HG03457 (cell line): ENCODE measurements around the gene TINAGL1.

Experiments
- ATAC-seq: cut with Tn5 transposase; IDR thresholded peaks from one replicate; pipeline ENCODE4 v1.9.1; 2021; ENCODE audit warnings: moderate number of reproducible peaks; ENCODE audit not compliant: unreplicated experiment

The TINAGL1 gene

DNA sequence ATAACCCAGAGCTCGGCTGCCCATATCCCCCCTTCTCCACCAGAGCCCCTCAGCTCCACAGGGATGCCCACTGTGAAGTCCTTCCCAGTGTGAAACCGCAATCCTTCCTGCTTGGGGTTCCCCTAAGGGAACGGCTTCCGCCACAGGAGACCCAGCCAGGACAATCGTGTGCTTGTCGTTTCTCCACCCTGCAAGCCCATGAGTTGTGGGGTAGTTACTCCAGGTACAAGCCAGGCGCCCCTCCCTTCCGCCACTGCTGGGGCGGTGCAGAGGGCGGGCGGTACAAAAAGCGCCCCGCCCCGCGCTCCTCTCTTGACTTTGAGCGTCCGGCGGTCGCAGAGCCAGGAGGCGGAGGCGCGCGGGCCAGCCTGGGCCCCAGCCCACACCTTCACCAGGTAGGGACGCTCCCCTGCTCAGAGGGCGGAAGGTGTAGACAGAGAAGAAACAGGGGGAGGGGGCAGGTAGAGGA, at the start of gene TINAGL1:
TSS of gene TINAGL1 (plus strand) at position 315 of the 469 bp plus-strand sequence. CDS start 634 bp downstream, outside the sequence.
- ATAC-seq: no peak

GRCh38 chr1:31529999-31530684, 46.2 kb upstream of the TINAGL1 start:
- ATAC-seq: no peak

DNA sequence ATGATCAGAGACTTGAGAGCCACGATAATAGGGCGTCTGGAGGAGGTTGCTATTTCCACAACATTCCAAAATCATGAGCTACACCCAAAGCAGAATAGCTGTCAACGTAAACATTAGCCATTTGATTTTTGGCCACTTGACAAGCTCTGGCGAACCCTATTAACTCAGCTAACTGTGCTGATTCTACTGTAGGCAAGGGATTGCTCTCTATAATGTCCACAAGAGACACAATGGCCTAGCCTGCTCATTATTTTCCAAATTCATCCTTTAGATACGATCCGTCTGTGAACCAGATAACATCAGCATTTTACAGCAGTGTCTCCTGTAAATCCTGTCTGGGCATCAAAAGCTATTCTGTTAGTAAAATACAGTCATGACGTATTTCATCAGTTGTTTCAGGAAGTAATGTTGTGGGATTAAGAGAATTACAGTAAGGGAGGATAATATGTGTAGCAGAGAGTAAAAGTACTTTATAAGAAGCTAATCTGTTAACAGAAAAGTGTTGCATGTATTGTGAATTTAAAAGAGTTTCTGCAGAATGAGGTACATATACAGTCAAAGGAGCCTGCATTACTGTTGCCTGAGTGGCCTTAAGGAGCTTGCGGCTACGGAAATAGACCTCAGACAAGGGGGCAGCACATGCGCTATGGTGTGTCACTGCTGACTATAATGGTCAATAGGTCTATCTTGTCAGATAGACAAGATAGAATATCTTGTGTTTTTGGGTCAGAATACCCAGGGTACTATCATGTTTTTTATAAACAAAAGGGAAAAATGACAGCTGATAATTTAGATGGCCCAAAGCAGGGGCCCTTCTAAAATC, 44.9 kb upstream of the TINAGL1 start:
- no peak for ATAC-seq

GRCh38 chr1:31532173-31532572, 44.1 kb upstream of the TINAGL1 start:
- ATAC-seq: no peak

DNA sequence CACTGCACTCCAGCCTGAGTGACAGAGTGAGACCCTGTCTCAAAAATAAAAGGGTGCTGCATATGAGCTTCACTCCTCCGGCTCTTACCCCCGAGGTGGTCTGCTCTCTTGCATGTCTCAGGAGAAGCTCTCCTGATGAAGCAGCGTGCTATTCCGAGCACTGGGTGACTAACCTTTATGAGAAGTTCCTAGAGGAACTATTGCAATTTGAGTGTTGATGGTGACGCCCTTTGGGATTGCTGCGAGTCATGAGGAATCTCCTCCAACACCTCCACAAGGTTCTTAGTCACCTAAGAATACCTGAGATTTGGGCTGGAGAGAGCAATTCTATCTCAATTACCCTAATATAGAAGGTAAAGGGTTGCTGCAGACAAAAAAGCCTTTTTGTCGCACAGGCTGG, 40.8 kb upstream of the TINAGL1 start:
- ATAC-seq: no peak

DNA sequence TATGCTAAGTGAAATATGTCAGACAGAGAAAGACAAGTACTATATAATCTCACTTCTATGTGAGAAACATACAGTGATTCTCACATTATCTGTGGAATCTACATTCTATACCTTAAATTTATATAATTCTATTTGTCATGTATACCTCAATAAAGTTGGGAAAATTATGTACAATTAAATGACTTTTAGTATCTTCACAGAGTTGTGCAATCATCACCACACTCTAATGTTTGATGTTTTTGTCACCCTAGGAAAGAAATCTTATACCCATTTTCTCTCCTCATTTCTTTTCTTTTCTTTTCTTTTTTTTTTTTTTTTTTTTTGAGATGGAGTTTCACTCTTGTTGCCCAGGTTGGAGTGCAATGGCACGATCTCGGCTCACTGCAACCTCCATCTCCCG, 37.0 kb upstream of the TINAGL1 start:
- no peak for ATAC-seq

DNA sequence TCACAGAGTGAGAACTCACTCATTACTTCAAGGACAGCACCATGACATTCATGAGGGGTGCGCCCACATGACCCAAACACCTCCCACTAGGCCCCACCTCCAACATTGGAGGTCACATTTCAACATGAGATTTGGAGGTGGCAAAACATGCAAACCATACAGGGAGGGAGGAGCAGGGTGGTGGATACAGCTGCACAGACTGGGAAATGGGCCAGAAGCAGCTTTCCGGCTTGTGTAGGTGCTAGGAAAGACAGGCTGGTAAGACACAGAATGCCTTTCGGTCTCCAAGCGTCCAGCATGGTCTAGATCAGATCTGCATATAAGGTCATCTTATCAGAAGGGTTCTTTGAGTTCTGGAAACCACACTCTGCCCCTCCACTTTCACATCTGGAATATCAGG, 35.1 kb upstream of the TINAGL1 start:
- ATAC-seq: no peak

DNA sequence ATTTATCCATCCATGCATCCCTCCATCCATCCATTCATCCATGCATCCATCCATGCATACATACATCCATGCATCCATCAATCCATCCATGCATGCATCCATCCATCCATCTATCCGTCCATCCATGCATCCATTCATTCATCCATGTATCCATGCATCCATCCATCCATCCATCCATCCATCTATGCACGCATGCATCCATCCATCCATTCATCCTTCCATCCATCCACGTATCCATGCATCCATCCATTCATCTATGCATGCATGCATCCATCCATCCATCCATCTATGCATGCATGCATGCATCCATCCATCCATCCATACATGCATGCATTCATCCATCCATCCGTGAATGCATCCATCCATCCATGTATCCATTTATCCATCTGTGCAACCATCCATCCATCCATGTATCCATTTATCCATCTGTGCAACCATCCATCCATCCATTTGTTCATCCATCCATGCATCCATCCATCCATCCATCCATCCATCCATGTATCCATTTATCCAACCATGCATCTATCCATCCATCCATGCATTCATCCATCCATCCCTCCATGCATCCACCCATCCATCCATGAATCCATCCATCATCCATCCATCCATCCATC, 30.3 kb upstream of the TINAGL1 start:
- ATAC-seq: no peak

GRCh38 chr1:31548534-31548906, 27.8 kb upstream of the TINAGL1 start:
- no peak for ATAC-seq

DNA sequence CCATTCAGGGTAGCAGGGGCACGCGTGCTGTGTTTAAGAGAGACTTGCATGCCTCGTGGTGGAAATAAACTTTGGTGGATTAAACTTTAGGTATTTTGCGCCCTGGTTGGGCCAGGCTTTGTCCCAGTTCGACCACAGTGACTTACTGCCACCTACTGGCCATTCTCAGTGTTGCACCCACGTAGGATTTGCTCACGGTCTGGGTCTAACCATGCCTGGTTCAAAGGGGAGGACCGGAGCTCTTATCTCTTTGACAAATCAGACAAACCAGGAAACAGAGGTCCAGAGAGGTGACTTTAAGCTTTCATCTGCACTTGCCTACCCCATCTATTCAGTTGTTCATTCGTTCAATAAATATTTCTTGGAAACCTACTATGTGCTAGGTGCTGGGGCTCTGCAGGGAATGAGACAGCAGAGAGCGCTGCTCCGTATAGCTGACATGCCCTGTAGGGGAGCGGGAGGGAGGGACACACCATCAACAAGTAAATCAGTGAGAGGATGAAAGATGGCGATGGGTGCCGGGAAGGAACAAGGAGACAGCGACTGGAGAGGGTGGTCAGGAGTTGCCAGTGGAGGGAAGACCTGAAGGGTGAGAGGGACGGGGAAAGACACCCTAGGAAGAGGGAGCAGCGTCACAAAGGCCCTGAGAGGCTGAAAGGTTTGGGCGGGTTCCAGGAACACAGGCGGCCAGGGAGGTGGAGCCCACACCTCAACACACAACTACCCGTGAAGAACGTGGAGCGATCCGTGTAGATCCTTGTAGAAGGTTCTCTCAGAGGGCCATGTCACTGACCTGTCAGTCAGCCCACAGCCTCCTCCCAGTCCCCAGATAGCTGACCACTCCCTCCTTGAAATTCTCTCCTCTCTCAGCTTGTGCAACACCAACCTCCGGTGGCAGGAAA, 27.2 kb upstream of the TINAGL1 start:
- ATAC-seq: peak; percentile 54

GRCh38 chr1:31549809-31550620, 26.3 kb upstream of the TINAGL1 start:
- peak; percentile 33 for ATAC-seq

DNA sequence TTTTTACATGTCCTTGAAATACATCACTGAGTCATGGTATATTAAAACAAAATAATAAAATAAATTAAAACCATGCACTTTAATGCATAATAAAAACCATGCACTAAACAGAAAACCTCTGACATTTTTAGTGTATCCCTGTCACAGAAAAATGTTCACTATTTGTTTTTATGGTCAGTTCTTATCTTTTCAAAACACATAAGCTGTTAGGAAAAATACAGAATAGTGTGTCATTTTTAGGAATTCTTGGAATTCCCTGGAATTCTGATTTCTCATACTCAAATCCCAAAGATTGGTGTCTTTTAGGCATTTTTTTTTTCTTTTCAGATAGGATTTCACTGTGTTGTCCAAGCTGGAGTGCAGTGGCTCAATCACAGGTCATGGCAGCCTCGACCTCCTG, 25.1 kb upstream of the TINAGL1 start:
- ATAC-seq: no peak

GRCh38 chr1:31552489-31552888, 23.8 kb upstream of the TINAGL1 start:
- ATAC-seq: no peak

DNA sequence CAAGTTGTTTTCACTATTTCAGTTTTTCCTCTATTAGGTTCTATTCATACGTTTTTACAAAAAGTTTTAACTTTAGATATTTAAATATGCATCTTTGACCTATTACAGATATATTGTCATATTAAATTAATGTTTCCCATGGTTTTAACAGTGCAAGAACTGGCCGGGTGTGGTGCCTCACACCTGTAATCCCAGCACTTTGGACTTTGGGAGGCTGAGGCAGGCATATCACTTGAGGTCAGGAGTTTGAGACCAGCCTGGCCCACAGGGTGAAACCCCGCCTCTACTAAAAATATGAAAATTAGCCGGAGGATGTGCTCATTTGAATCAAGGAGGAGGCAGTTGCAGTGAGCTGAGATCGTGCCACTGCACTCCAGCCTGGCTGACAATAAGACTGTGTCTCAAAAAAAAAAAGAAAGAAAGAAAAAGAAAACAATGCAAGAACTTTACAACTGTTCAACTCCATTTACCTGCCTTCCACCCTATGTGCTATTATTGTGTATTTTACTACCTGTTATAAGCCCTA, 19.8 kb upstream of the TINAGL1 start:
- ATAC-seq: no peak

DNA sequence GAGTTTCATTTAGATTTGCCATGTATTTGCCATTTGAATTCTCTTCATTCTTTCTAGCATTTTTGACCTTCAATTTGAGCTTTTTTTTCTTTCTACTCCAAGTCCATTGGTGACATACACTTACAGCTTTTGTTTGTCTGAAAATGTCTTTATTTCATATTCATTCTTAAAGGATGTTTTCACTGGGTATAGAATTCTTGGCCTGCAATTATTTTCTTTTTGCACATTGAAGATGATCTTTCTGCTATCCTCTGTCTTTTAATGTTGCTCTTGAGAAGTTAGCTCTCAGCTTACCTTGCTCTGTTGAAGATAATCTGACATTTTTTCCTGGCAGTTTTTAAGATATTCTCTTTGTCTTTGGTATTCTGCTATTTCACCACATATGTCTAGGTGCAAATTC, 16.6 kb upstream of the TINAGL1 start:
- ATAC-seq: no peak

DNA sequence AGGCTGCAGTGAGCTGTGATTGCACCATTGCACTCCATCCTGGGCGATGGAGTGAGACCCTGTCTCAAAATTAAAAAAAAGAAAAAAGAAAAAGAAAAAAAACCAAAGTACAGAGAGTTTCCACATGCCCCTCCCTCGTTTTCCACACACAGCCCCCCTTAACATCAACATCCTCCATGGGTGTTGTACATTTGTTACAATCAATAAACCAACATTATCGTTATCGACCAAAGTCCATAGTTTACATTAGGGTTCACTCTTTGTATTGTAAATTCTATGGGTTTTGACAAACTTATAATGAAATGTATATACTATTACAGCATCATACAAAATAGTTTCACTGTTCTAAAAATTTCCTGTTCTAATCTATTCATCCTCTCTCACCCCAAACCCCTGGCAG, 15.9 kb upstream of the TINAGL1 start:
- ATAC-seq: no peak

DNA sequence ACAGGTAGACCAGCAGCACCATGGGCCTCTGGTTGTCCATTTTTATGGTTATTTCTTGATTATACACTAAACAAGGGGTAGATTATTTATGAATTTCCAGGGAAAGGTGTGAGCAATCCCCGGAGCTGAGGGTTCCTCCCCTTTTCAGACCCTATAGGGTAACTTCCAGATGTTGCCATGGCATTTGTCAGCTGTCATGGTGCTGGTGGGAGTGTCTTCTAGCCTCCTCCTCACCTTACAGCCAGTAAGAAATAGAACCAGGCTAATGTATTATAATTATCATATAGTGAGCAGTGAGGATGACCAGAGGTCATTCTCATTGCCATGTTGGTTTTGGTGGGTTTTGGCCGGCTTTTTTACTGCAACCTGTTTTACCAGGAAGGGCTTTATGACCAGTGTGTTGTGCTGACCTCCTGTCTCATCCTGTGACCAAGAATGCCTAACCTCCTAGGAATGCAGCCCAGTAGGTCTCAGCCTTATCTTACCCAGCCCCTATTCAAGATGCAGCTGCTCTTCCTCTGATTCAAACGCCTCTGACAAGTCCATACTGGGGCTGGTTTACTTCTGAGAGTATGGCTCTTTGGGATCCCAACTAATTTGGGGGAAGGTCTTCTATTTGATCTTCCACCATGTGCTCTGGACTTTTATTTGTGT, 13.5 kb upstream of the TINAGL1 start:
- ATAC-seq: no peak

GRCh38 chr1:31564606-31564989, 11.7 kb upstream of the TINAGL1 start:
- no peak for ATAC-seq

- ATAC-seq: no peak
Observed at GRCh38 chr1:31567956-31568570, 8.3 kb upstream of the TINAGL1 start.
